ENCODE data around the gene POLR3E.
"Not testable (repeated sequence)": the region's sequence is repeated elsewhere in the genome, so short reads cannot be mapped to it uniquely, and the experiment has no call there.

Gene POLR3E

GRCh38 chr16:22335668-22336246 lies 38.5 kb downstream of the POLR3E start:
- DNase-seq (ENCODE audit: low spot score): no peak

- DNase-seq (ENCODE audit: low spot score): no peak
Measured at GRCh38 chr16:22336581-22336980, 39.4 kb downstream of the POLR3E start.

GRCh38 chr16:22337045-22337444 lies 39.8 kb downstream of the POLR3E start:
- no peak for DNase-seq (ENCODE audit: low spot score)

- DNase-seq (ENCODE audit: low spot score): no peak
Measured at GRCh38 chr16:22337849-22338635, 40.8 kb downstream of the POLR3E start.

- DNase-seq (ENCODE audit: low spot score): no peak
Measured at GRCh38 chr16:22340945-22341344, 43.7 kb downstream of the POLR3E start.

GRCh38 chr16:22342082-22342481 lies 44.9 kb downstream of the POLR3E start:
- no peak for DNase-seq (ENCODE audit: low spot score)

- no peak for DNase-seq (ENCODE audit: low spot score)
Measured at GRCh38 chr16:22346483-22346882, 49.3 kb downstream of the POLR3E start.

GRCh38 chr16:22347100-22347820 lies 50.1 kb downstream of the POLR3E start:
- DNase-seq (ENCODE audit: low spot score): no peak

- no peak for DNase-seq (ENCODE audit: low spot score)
Measured at GRCh38 chr16:22348291-22348690, 51.1 kb downstream of the POLR3E start.

- not testable (repeated sequence) for DNase-seq (ENCODE audit: low spot score)
Measured at GRCh38 chr16:22351017-22351416, 53.8 kb downstream of the POLR3E start.

- DNase-seq (ENCODE audit: low spot score): no peak
Measured at GRCh38 chr16:22352140-22352539, 54.9 kb downstream of the POLR3E start.

GRCh38 chr16:22352723-22353122 lies 55.5 kb downstream of the POLR3E start:
- DNase-seq (ENCODE audit: low spot score): no peak

- DNase-seq (ENCODE audit: low spot score): no peak
Measured at GRCh38 chr16:22353191-22353919, 56.1 kb downstream of the POLR3E start.

GRCh38 chr16:22353933-22354541 lies 56.8 kb downstream of the POLR3E start:
- DNase-seq (ENCODE audit: low spot score): no peak

- no peak for DNase-seq (ENCODE audit: low spot score)
Measured at GRCh38 chr16:22355487-22355908, 58.3 kb downstream of the POLR3E start.

GRCh38 chr16:22356930-22357634 lies 59.9 kb downstream of the POLR3E start:
- DNase-seq (ENCODE audit: low spot score): no peak

GRCh38 chr16:22357635-22357971 lies 60.4 kb downstream of the POLR3E start:
- DNase-seq (ENCODE audit: low spot score): no peak

- no peak for DNase-seq (ENCODE audit: low spot score)
Measured at GRCh38 chr16:22358000-22358399, 60.8 kb downstream of the POLR3E start.

GRCh38 chr16:22359679-22360078 lies 62.5 kb downstream of the POLR3E start:
- no peak for DNase-seq (ENCODE audit: low spot score)

GRCh38 chr16:22360963-22361659 lies 63.9 kb downstream of the POLR3E start:
- no peak for DNase-seq (ENCODE audit: low spot score)

- DNase-seq (ENCODE audit: low spot score): no peak
Measured at GRCh38 chr16:22364241-22364640, 67.0 kb downstream of the POLR3E start.
